IMR-90 (cell line): ENCODE data around the gene KCTD11. TPM values are rescaled to one million over a fixed set of nuclear protein-coding genes. Genes with fewer than 3 reads are reported as not detected.

Source experiments
- ATAC-seq: fragments of 200-7000 bp; cut with Tn5 transposase; 2 replicates; pipeline ENCODE4 v1.9.1; 2020; ENCODE audit warnings: low read depth, mild to moderate bottlenecking, moderate library complexity
- BruUV-seq: library from RNA; stranded (reverse); fragments of 400-500 nt; replicated peaks from 2 replicates; lab custom pipeline; 2021; lab: Mats Ljungman, UMichigan
- CTCF ChIA-PET: fragments of 300-600 bp; formaldehyde crosslinking; extraction: SDS; loops from one replicate; lab custom pipeline; 2021; ENCODE audit warnings: antibody characterized with exemption; lab: Yijun Ruan, JAX
- POLR2A ChIA-PET: fragments of 300-600 bp; sonication (Branson Sonifier 250); formaldehyde crosslinking; loops from one replicate; lab custom pipeline; 2022; ENCODE audit warnings: antibody characterized with exemption; ENCODE audit not compliant: unreplicated experiment; lab: Charles Lee
- DNase-seq: peaks from one replicate; pipeline ENCODE4 v3.0.0; 2013
- H2AFZ ChIP-seq: replicated peaks from 2 replicates; pipeline ENCODE3; 2013; ENCODE audit warnings: low read length, mild to moderate bottlenecking; ENCODE audit not compliant: poor library complexity
- H2AK5ac ChIP-seq: 2 replicates; pipeline ENCODE4 v1.6.1; 2013; ENCODE audit warnings: low read depth, low read length, inconsistent platforms
- H2AK9ac ChIP-seq: replicated peaks from 2 replicates; pipeline ENCODE3; 2013; ENCODE audit warnings: mild to moderate bottlenecking, low read depth, low read length, moderate library complexity; ENCODE audit not compliant: poor library complexity
- H2BK120ac ChIP-seq: 2 replicates; pipeline ENCODE4 v1.6.1; 2013; ENCODE audit warnings: low read depth, low read length, inconsistent platforms
- H2BK15ac ChIP-seq: 3 replicates; pipeline ENCODE4 v1.6.1; 2013; ENCODE audit warnings: low read depth, low read length, inconsistent platforms
- H2BK20ac ChIP-seq: 2 replicates; pipeline ENCODE4 v1.6.1; 2013; ENCODE audit warnings: low read depth, mild to moderate bottlenecking, inconsistent platforms, low read length, moderate library complexity
- H2BK5ac ChIP-seq: 2 replicates; pipeline ENCODE4 v1.6.1; 2013; ENCODE audit warnings: mild to moderate bottlenecking, low read depth, low read length, inconsistent platforms; ENCODE audit not compliant: poor library complexity, severe bottlenecking
- H3K14ac ChIP-seq: replicated peaks from 2 replicates; pipeline ENCODE4 v1.6.1; 2013; ENCODE audit warnings: low read depth, low read length, inconsistent platforms
- H3K18ac ChIP-seq: 2 replicates; pipeline ENCODE4 v1.6.1; 2013; ENCODE audit warnings: low read depth, low read length, control low read depth
- H3K23ac ChIP-seq: 2 replicates; pipeline ENCODE4 v1.6.1; 2013; ENCODE audit warnings: low read depth, low read length, inconsistent platforms
- H3K27ac ChIP-seq: 2 replicates; pipeline ENCODE4 v1.5.1; 2013; ENCODE audit warnings: mild to moderate bottlenecking, control low read depth, low read length; ENCODE audit not compliant: insufficient read depth
- H3K27me3 ChIP-seq: 2 replicates; pipeline ENCODE4 v1.6.1; 2013; ENCODE audit warnings: low read length; ENCODE audit not compliant: control insufficient read depth, insufficient read depth
- H3K36me3 ChIP-seq: 2 replicates; pipeline ENCODE4 v1.6.1; 2013; ENCODE audit warnings: low read length, mixed read lengths; ENCODE audit not compliant: control insufficient read depth, insufficient read depth
- H3K4ac ChIP-seq: 2 replicates; pipeline ENCODE4 v1.6.1; 2013; ENCODE audit warnings: low read depth, low read length, inconsistent platforms
- H3K4me1 ChIP-seq: 2 replicates; pipeline ENCODE4 v1.6.1; 2013; ENCODE audit warnings: low read length, mixed read lengths; ENCODE audit not compliant: control insufficient read depth, insufficient read depth
- H3K4me2 ChIP-seq: 2 replicates; pipeline ENCODE4 v1.6.1; 2013; ENCODE audit warnings: low read depth, mild to moderate bottlenecking, control low read depth, low read length, moderate library complexity
- H3K4me3 ChIP-seq: 2 replicates; pipeline ENCODE4 v1.5.1; 2013; ENCODE audit warnings: low read depth, mild to moderate bottlenecking, control low read depth, low read length, moderate library complexity; ENCODE audit not compliant: insufficient read depth
- H3K56ac ChIP-seq: 2 replicates; pipeline ENCODE4 v1.6.1; 2013; ENCODE audit warnings: low read length, inconsistent platforms; ENCODE audit not compliant: insufficient read depth; ENCODE audit errors: extremely low read depth
- H3K79me1 ChIP-seq, 2 experiments: 2 replicates each; pipeline ENCODE4 v1.6.1; 2013; ENCODE audit warnings: low read length in 2 of 2, inconsistent platforms in 1 of 2, low read depth in 1 of 2
- H3K9ac ChIP-seq: 2 replicates; pipeline ENCODE4 v1.6.1; 2013; ENCODE audit warnings: low read depth, low read length, control low read depth
- H3K9me1 ChIP-seq: 2 replicates; pipeline ENCODE4 v1.6.1; 2013; ENCODE audit warnings: low read length, inconsistent platforms; ENCODE audit not compliant: insufficient read depth
- H3K9me3 ChIP-seq: 2 replicates; pipeline ENCODE4 v1.6.1; 2013; ENCODE audit warnings: low read length; ENCODE audit not compliant: control insufficient read depth, insufficient read depth
- H4K20me1 ChIP-seq: 2 replicates; pipeline ENCODE4 v1.6.1; 2013; ENCODE audit warnings: low read length, inconsistent platforms; ENCODE audit not compliant: insufficient read depth
- H4K5ac ChIP-seq: 2 replicates; pipeline ENCODE4 v1.6.1; 2013; ENCODE audit warnings: mild to moderate bottlenecking, low read depth, low read length, control low read depth
- H4K8ac ChIP-seq, 2 experiments: 2 replicates each; pipeline ENCODE4 v1.6.1; 2013; ENCODE audit warnings: low read depth in 2 of 2, low read length in 2 of 2, control low read depth in 1 of 2, inconsistent platforms in 1 of 2
- H4K91ac ChIP-seq: 2 replicates; pipeline ENCODE4 v1.6.1; 2013; ENCODE audit warnings: low read depth, low read length, inconsistent platforms; ENCODE audit not compliant: insufficient read depth
- BHLHE40 ChIP-seq: fragments of 150-350 bp; IDR thresholded peaks from 2 replicates; pipeline ENCODE4 v1.6.1; 2016; ENCODE audit warnings: mild to moderate bottlenecking, low read depth, low read length
- CEBPB ChIP-seq: IDR thresholded peaks from 2 replicates; pipeline ENCODE4 v1.6.1; 2012; ENCODE audit warnings: low read depth, low read length, improper control_type of control experiment
- MAZ ChIP-seq: IDR thresholded peaks from 2 replicates; pipeline ENCODE4 v1.6.1; 2012; ENCODE audit warnings: low read depth, mild to moderate bottlenecking, low read length, improper control_type of control experiment, moderate library complexity, borderline replicate concordance
- MXI1 ChIP-seq: IDR thresholded peaks from 2 replicates; pipeline ENCODE4 v1.6.1; 2012; ENCODE audit warnings: low read depth, mild to moderate bottlenecking, low read length, moderate library complexity, borderline replicate concordance
- WGBS, 2 experiments: methylation state at CpG; one replicate each; pipeline versions ENCODE4 v1.1.5 to v1.1.7; 2013; ENCODE audit warnings: missing lambda C conversion rate in 2 of 2; ENCODE audit not compliant: insufficient read length in 1 of 2; ENCODE audit errors: extremely low coverage in 2 of 2; 5-methylcytosine and 5-hydroxymethylcytosine counted together
- dilution Hi-C: fragments of 300-500 bp; cut with HindIII; formaldehyde crosslinking; loops from one replicate; pipeline ENCODE4 v1.14.3; 2018; ENCODE audit warnings: low sequenced_read_pairs; ENCODE audit not compliant: unreplicated experiment
- in situ Hi-C: fragments of 300-500 bp; cut with MboI; formaldehyde crosslinking; loops from 3 replicates; pipeline ENCODE4 v1.14.3; 2019; ENCODE audit warnings: low sequenced_read_pairs, inconsistent platforms, mixed read lengths
- intact Hi-C: fragments of 100-400 bp; cut with micrococcal nuclease; formaldehyde crosslinking; loops from 2 replicates; pipeline ENCODE4 v1.10.0; 2022
- polyA plus RNA-seq, 3 experiments: library from polyadenylated mRNA; depleted of rRNA; stranded (reverse); fragments of >200 nt; gene quantifications; 2 replicates each; pipeline ENCODE4 v1.2.3, GENCODE V29; 2012; ENCODE audit warnings: low replicate concordance in 1 of 3
- total RNA-seq: library from RNA; depleted of rRNA; stranded (reverse); fragments of >200 nt; gene quantifications from 2 replicates; pipeline ENCODE4 v1.2.3, GENCODE V29; 2012
- TF ChIP-seq, protein P1 (sequence below): fragments of 150-350 bp; IDR thresholded peaks from 2 replicates; pipeline ENCODE4 v1.6.1; 2017; ENCODE audit warnings: mild to moderate bottlenecking, antibody characterized with exemption, low read length, low read depth

Gene KCTD11
- total and polyA plus RNA-seq, 2 of the 4 experiments (the other 2 are of a cell fraction) = 10.8 to 16.4 TPM

DNA sequence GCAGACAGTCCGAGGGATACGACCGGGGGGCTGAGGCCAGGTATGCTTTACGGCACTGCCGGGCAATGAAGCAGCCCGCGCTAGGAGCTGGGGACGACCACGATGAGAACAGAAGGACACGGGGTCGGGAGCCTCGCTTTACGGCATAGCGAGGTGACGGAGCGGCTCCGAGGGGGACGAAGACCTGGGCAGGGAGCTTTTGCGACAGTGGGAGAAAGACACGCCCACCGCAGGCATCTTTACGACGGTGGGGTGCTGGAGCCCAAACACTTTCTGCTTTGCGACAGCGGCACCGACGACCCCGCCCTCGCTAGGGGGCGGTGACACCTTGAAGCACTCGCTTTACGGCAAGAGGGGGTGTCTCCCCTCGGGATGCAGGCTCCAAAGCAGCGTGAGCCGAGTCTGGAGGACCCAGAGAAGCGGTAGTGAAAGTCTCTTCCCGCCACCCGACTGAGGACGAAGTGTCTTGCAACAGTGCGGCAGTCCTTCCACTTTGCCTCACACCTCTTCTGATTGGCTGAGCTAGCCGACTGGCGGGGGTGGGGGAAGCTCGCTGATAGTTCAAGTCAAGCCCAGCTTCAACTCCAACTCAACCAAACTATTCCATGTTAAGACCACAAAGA lies 22.5 kb upstream of the KCTD11 start:
- H4K91ac ChIP-seq = peak overlapping the region; percentile 76
- no peak overlapping the region for H2BK20ac ChIP-seq
- H3K4ac ChIP-seq = peak overlapping the region; percentile 53
- H3K14ac ChIP-seq = peak overlapping the region; percentile 61
- DNase-seq (peak; percentile 99), ATAC-seq (peak; percentile 83)
- no TSS peak for BruUV-seq
- peak overlapping the region; percentile 71 for H2BK120ac ChIP-seq
- H2AFZ ChIP-seq = peak overlapping the region; percentile 97
- no peak overlapping the region for H2BK15ac ChIP-seq
- H2BK5ac ChIP-seq = peak overlapping the region; percentile 88
- H3K18ac ChIP-seq = peak overlapping the region; percentile 11; the same call in 1 of the 2 replicates
- H3K56ac ChIP-seq = peak overlapping the region; percentile 56
- peak overlapping the region; percentile 93 for H3K4me2 ChIP-seq
- H3K9ac ChIP-seq = peak overlapping the region; percentile 71
- H3K27me3 ChIP-seq = peaks cover 2% of the 10 kb centered on the region
- CTCF ChIA-PET = no interaction called here
- H3K36me3 ChIP-seq = peaks cover 14% of the 10 kb centered on the region
- POLR2A ChIA-PET = no interaction called here
- 0% methylated on average over 10 of the region's 43 CpGs; no CpG with 5 or more reads in 1 of the 2 experiments for WGBS, 2 experiments
- H3K27ac ChIP-seq = peak overlapping the region; percentile 79
- TF ChIP-seq MAZ (peak; percentile 73), CEBPB (0 out of 2 replicates have a peak, but pooled peaks have one; percentile 0), MXI1 (peak; percentile 60), BHLHE40 (no peak)
- TF ChIP-seq, protein P1, sequence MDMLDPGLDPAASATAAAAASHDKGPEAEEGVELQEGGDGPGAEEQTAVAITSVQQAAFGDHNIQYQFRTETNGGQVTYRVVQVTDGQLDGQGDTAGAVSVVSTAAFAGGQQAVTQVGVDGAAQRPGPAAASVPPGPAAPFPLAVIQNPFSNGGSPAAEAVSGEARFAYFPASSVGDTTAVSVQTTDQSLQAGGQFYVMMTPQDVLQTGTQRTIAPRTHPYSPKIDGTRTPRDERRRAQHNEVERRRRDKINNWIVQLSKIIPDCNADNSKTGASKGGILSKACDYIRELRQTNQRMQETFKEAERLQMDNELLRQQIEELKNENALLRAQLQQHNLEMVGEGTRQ = peak; percentile 23; the same call in 1 of the 2 replicates
- no peak overlapping the region for H3K23ac ChIP-seq
- H3K4me3 ChIP-seq = peak overlapping the region; percentile 86
- H4K5ac ChIP-seq = peak overlapping the region; percentile 32
- H4K8ac ChIP-seq = peak overlapping the region; percentile 11 to 89; a peak in 3 of 4 replicates
- peaks cover 4% of the 10 kb centered on the region; the same call in 1 of the 2 replicates for H4K20me1 ChIP-seq
- peaks cover 5% of the 10 kb centered on the region; the same call in 1 of the 2 replicates for H3K4me1 ChIP-seq
- dilution Hi-C loops = no loop called here
- peaks cover 10 to 24% of the 10 kb centered on the region in 2 experiments; a peak in 3 of 4 replicates for H3K79me1 ChIP-seq
- peaks cover 6% of the 10 kb centered on the region; the same call in 1 of the 2 replicates for H3K9me1 ChIP-seq
- intact Hi-C loops = loop anchor here (10.0 kb wide), 1 partner anchor 235 kb away; the partner anchor contains the start of gene SENP3
- in situ Hi-C loops = no loop called here
- no peaks in the 10 kb centered on the region for H3K9me3 ChIP-seq
- peak overlapping the region; percentile 91 for H2AK9ac ChIP-seq
- peak overlapping the region; percentile 78 for H2AK5ac ChIP-seq
